HG03521 (cell line): ENCODE results near the gene MRPL12.
"Not testable (repeated sequence)": the region's sequence is repeated elsewhere in the genome, so short reads cannot be mapped to it uniquely, and the experiment has no call there.

ENCODE experiments used
- ATAC-seq: cut with Tn5 transposase; IDR thresholded peaks from one replicate; pipeline ENCODE4 v1.9.1; 2021; ENCODE audit warnings: mild to moderate bottlenecking, moderate library complexity; ENCODE audit not compliant: unreplicated experiment

The MRPL12 gene

GRCh38 chr17:81737947-81738800, 35.0 kb downstream of the MRPL12 start:
- ATAC-seq = no peak

DNA sequence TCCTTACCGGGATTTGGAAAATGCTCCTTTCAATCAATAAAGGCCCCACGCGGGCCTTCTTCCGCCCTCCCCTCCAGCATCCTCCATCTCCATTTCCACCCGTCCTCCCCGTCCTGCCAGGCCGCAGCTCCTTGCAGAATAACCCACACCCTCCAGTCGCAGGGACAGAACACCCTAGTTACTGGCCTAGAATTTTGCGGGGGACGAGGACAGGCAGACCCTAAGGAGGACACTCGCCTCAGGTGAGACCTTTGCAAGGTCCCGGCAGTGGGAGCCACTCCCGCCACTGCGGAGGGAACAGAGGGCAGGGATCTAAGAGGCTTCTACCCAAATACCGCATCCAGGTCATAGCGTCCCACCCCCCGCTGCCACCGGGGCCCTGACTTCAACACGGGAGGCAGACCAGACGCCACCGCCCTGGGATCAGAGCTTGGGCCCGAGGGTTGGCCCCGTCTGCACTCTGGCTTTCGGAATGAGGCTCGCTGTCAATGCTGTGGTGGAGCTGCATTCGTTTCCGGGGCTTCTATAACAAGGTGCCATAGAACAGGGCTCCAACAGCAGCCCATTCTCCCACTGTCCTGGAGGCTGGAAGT, 35.7 kb downstream of the MRPL12 start:
- ATAC-seq = no peak

DNA sequence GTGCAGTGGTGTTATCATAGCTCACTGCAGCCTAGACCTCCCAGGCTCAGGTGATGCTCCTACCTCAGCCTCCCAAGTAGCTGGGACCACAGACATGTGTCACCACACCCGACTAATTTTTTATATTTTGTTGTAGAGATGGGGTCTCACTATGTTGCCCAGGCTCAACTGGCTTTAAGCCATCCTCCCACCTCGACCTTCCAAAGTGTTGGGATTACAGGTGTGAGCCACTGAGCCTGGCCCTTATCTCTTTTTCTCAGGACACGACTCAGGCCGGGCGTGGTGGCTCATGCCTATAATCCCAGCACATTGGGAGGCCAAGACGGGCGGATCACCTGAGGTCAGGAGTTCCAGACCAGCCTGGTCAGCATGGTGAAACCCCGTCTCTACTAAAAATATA, 36.4 kb downstream of the MRPL12 start:
- not testable (repeated sequence) for ATAC-seq

GRCh38 chr17:81740395-81740961, 37.3 kb downstream of the MRPL12 start:
- ATAC-seq = no peak

DNA sequence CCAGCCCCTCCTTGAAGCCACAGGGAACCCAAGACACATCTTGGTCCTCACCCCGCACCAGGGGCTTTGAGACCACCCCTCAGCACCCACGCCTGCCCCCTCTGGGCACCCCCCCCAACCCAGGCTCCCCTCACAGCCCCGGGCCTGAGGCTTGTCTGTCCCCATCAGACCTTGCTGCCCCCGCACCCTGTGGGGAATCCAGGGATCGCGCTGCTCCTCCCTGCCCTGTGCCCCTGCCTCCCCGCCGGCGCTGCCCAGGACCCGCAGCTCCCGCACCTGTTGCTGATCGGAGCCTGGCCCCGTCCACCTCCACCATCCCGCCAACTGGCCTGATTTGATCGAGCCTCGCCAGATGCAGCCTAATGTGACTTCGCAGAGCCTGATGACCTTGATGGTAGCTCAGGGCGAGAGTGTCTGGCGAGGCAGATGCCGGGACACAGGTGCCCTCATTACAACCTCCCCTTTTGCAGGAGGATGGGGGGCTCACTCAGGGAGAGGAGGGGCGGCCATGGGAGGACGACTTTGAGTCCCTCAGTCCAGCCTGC, 38.0 kb downstream of the MRPL12 start:
- ATAC-seq = no peak

DNA sequence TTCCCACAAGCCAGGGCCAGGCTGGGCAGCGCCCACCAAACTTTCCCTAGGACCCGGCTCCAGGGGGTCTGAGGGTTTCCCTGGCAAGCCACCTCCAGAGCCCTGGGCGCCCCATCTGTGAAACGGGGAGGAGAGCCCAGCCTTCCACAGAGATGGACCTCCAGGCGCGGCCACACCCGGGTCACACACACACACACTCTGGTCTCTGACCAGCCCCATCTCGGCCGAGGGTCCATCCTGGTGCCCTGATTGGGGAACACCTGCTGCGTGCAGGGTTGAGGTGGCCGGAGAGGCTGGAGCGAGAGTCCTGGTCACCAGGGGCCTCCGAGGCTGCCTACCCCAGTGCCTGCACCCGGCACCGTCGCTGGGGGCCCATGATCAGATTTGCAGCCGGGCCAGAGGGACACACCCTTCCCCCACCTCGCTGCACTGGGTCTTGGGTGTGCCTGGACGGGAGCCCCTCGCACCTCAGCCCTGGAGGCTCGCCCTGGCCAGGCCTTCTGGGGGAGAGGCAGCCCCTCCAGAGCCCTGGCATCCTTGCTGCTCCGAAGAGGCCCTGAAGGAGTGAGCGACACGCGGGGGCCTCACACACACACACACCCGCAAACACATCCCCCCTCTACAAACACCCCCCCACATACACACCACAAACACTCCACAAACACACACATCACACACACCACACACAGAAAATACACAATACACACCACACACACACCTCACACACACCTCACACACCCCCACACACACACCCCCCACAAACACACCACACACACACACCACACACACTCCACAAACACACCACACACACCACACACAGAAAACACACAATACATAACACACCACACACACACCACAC, 38.7 kb downstream of the MRPL12 start:
- ATAC-seq = no peak
